A673 (cell line): ENCODE results near the gene GGN.

Experiments
- EZH2 ChIP-seq: fragments of 200-600 bp; sonication (generic); IDR thresholded peaks from 2 replicates; pipeline ENCODE4 v1.6.1; 2017; ENCODE audit warnings: borderline replicate concordance, low read depth, mild to moderate bottlenecking, mixed read lengths, antibody characterized with exemption, low read length; ENCODE audit not compliant: poor library complexity, severe bottlenecking
- TF ChIP-seq, protein P1 (sequence below): fragments of 300-800, 200-600 bp; sonication (generic); conservative IDR thresholded peaks from 2 replicates; pipeline ENCODE4 v1.5.1; 2017; ENCODE audit warnings: low read depth, mild to moderate bottlenecking, antibody characterized with exemption, low read length, moderate library complexity, mixed read lengths

DNA sequence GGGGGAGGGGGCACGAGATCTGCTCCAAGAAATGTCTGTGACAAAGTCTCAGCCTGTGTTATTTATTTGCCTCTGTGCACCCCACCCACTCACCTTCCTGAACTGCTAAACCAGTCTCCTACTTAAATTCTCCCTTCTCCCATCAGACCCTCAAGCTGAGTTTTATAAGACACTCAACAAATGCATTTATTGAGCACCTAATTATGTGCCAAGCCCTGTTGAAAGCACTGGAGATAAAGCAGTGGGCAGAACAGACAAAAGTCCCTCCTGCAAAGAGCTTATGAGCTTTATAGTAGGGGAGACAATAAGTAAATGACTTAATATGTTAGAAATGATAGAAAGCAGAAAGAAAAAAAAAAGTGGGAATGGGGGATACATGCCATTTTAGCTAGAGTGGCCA, 11.7 kb upstream of the GGN start:
- TF ChIP-seq, protein P1, sequence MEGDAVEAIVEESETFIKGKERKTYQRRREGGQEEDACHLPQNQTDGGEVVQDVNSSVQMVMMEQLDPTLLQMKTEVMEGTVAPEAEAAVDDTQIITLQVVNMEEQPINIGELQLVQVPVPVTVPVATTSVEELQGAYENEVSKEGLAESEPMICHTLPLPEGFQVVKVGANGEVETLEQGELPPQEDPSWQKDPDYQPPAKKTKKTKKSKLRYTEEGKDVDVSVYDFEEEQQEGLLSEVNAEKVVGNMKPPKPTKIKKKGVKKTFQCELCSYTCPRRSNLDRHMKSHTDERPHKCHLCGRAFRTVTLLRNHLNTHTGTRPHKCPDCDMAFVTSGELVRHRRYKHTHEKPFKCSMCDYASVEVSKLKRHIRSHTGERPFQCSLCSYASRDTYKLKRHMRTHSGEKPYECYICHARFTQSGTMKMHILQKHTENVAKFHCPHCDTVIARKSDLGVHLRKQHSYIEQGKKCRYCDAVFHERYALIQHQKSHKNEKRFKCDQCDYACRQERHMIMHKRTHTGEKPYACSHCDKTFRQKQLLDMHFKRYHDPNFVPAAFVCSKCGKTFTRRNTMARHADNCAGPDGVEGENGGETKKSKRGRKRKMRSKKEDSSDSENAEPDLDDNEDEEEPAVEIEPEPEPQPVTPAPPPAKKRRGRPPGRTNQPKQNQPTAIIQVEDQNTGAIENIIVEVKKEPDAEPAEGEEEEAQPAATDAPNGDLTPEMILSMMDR = no peak
- no peak for TF ChIP-seq EZH2
